Measurements from ENCODE around the gene NEURL2.

- TF ChIP-seq CTCF (IDR thresholded peaks at IDR 0.05) (no peak), POLR2AphosphoS5 (IDR thresholded peaks at IDR 0.05; ENCODE audit: insufficient read depth in 1 of 2, low read depth in 1 of 2) (no peak)
These were observed 7.9 kb downstream of the NEURL2 start for GRCh38 chr20:45883100-45883469.
